ENCODE results near the gene ELOVL6. TPM values are rescaled to one million over a fixed set of nuclear protein-coding genes. Genes with fewer than 3 reads are reported as not detected.
A peak's percentile ranks its signal among the peaks of the same experiment; 100 is the strongest.
"Not testable (repeated sequence)": the region's sequence is repeated elsewhere in the genome, so short reads cannot be mapped to it uniquely, and the experiment has no call there.

ELOVL6 gene
- polyA plus RNA-seq, 1 donor: 14.1 TPM

- Histone ChIP-seq H3K4me1 (ENCODE audit: control insufficient read depth, insufficient read depth, low read length) (peaks cover 13% of the 10 kb centered on the region), H3K9me3 (ENCODE audit: control insufficient read depth, low read depth, low read length) (no peaks in the 10 kb centered on the region), H3K27ac (ENCODE audit: low read length) (peak overlapping the region; percentile 61), H3K4me3 (ENCODE audit: low read length) (no peak overlapping the region), H3K36me3 (ENCODE audit: control insufficient read depth, insufficient read depth, low read length) (no peaks in the 10 kb centered on the region), H3K27me3 (ENCODE audit: control insufficient read depth, insufficient read depth, low read length) (no peaks in the 10 kb centered on the region)
- peak; percentile 86 to 94 for DNase-seq
- WGBS (ENCODE audit: insufficient coverage, low lambda C conversion rate): no CpG with 5 or more reads among the region's 1 CpG
Observed at GRCh38 chr4:110085131-110085530, 113.3 kb downstream of the ELOVL6 start.

GRCh38 chr4:110084154-110084553, 114.3 kb downstream of the ELOVL6 start:
- Histone ChIP-seq H3K9me3 (ENCODE audit: control insufficient read depth, low read depth, low read length) (no peaks in the 10 kb centered on the region), H3K4me3 (ENCODE audit: low read length) (no peak overlapping the region), H3K27ac (ENCODE audit: low read length) (no peak overlapping the region), H3K27me3 (ENCODE audit: control insufficient read depth, insufficient read depth, low read length) (no peaks in the 10 kb centered on the region), H3K4me1 (ENCODE audit: control insufficient read depth, insufficient read depth, low read length) (peaks cover 13% of the 10 kb centered on the region), H3K36me3 (ENCODE audit: control insufficient read depth, insufficient read depth, low read length) (no peaks in the 10 kb centered on the region)
- DNase-seq: no peak
- WGBS (ENCODE audit: insufficient coverage, low lambda C conversion rate): 89% methylated on average over 2 of the region's 3 CpGs

- not testable (repeated sequence) for H3K27ac ChIP-seq (ENCODE audit: low read length); H3K27me3 ChIP-seq (ENCODE audit: control insufficient read depth, insufficient read depth, low read length); H3K4me3 ChIP-seq (ENCODE audit: low read length); DNase-seq; H3K36me3 ChIP-seq (ENCODE audit: control insufficient read depth, insufficient read depth, low read length); H3K9me3 ChIP-seq (ENCODE audit: control insufficient read depth, low read depth, low read length); H3K4me1 ChIP-seq (ENCODE audit: control insufficient read depth, insufficient read depth, low read length)
- no CpG with 5 or more reads among the region's 2 CpGs for WGBS (ENCODE audit: insufficient coverage, low lambda C conversion rate)
Observed at GRCh38 chr4:110078148-110078547, 120.3 kb downstream of the ELOVL6 start.

GRCh38 chr4:110076828-110077227, 121.6 kb downstream of the ELOVL6 start:
- DNase-seq; H3K27ac ChIP-seq (ENCODE audit: low read length); H3K27me3 ChIP-seq (ENCODE audit: control insufficient read depth, insufficient read depth, low read length); H3K9me3 ChIP-seq (ENCODE audit: control insufficient read depth, low read depth, low read length); H3K4me3 ChIP-seq (ENCODE audit: low read length); H3K36me3 ChIP-seq (ENCODE audit: control insufficient read depth, insufficient read depth, low read length); H3K4me1 ChIP-seq (ENCODE audit: control insufficient read depth, insufficient read depth, low read length): not testable (repeated sequence)
- WGBS (ENCODE audit: insufficient coverage, low lambda C conversion rate): no CpG with 5 or more reads among the region's 11 CpGs

GRCh38 chr4:110075891-110076290, 122.5 kb downstream of the ELOVL6 start:
- Histone ChIP-seq H3K36me3 (ENCODE audit: control insufficient read depth, insufficient read depth, low read length) (no peaks in the 10 kb centered on the region), H3K27ac (ENCODE audit: low read length) (no peak overlapping the region), H3K9me3 (ENCODE audit: control insufficient read depth, low read depth, low read length) (no peaks in the 10 kb centered on the region), H3K27me3 (ENCODE audit: control insufficient read depth, insufficient read depth, low read length) (no peaks in the 10 kb centered on the region), H3K4me1 (ENCODE audit: control insufficient read depth, insufficient read depth, low read length) (no peaks in the 10 kb centered on the region), H3K4me3 (ENCODE audit: low read length) (no peak overlapping the region)
- no peak for DNase-seq
- WGBS (ENCODE audit: insufficient coverage, low lambda C conversion rate): no CpG with 5 or more reads among the region's 1 CpG

- H3K27ac ChIP-seq (ENCODE audit: low read length): no peak overlapping the region
- no peaks in the 10 kb centered on the region for H3K36me3 ChIP-seq (ENCODE audit: control insufficient read depth, insufficient read depth, low read length)
- no peak overlapping the region for H3K4me3 ChIP-seq (ENCODE audit: low read length)
- H3K27me3 ChIP-seq (ENCODE audit: control insufficient read depth, insufficient read depth, low read length): no peaks in the 10 kb centered on the region
- no peaks in the 10 kb centered on the region for H3K4me1 ChIP-seq (ENCODE audit: control insufficient read depth, insufficient read depth, low read length)
- DNase-seq: no peak
- H3K9me3 ChIP-seq (ENCODE audit: control insufficient read depth, low read depth, low read length): no peaks in the 10 kb centered on the region
Observed at GRCh38 chr4:110075083-110075738, 123.2 kb downstream of the ELOVL6 start.

GRCh38 chr4:110074570-110074969, 123.8 kb downstream of the ELOVL6 start:
- Histone ChIP-seq H3K4me3 (ENCODE audit: low read length) (no peak overlapping the region), H3K4me1 (ENCODE audit: control insufficient read depth, insufficient read depth, low read length) (no peaks in the 10 kb centered on the region), H3K36me3 (ENCODE audit: control insufficient read depth, insufficient read depth, low read length) (no peaks in the 10 kb centered on the region), H3K9me3 (ENCODE audit: control insufficient read depth, low read depth, low read length) (no peaks in the 10 kb centered on the region), H3K27ac (ENCODE audit: low read length) (no peak overlapping the region), H3K27me3 (ENCODE audit: control insufficient read depth, insufficient read depth, low read length) (no peaks in the 10 kb centered on the region)
- no CpG with 5 or more reads among the region's 4 CpGs for WGBS (ENCODE audit: insufficient coverage, low lambda C conversion rate)
- no peak for DNase-seq

- Histone ChIP-seq H3K27ac (ENCODE audit: low read length) (no peak overlapping the region), H3K27me3 (ENCODE audit: control insufficient read depth, insufficient read depth, low read length) (no peaks in the 10 kb centered on the region), H3K4me1 (ENCODE audit: control insufficient read depth, insufficient read depth, low read length) (no peaks in the 10 kb centered on the region), H3K9me3 (ENCODE audit: control insufficient read depth, low read depth, low read length) (no peaks in the 10 kb centered on the region), H3K36me3 (ENCODE audit: control insufficient read depth, insufficient read depth, low read length) (no peaks in the 10 kb centered on the region), H3K4me3 (ENCODE audit: low read length) (no peak overlapping the region)
- WGBS (ENCODE audit: insufficient coverage, low lambda C conversion rate): 75% methylated on average over 4 of the region's 10 CpGs
- no peak for DNase-seq
Observed at GRCh38 chr4:110073053-110073845, 125.2 kb downstream of the ELOVL6 start.

- no peaks in the 10 kb centered on the region for H3K36me3 ChIP-seq (ENCODE audit: control insufficient read depth, insufficient read depth, low read length)
- no peaks in the 10 kb centered on the region for H3K27me3 ChIP-seq (ENCODE audit: control insufficient read depth, insufficient read depth, low read length)
- no peak overlapping the region for H3K27ac ChIP-seq (ENCODE audit: low read length)
- H3K9me3 ChIP-seq (ENCODE audit: control insufficient read depth, low read depth, low read length): no peaks in the 10 kb centered on the region
- H3K4me1 ChIP-seq (ENCODE audit: control insufficient read depth, insufficient read depth, low read length): no peaks in the 10 kb centered on the region
- no peak for DNase-seq
- WGBS (ENCODE audit: insufficient coverage, low lambda C conversion rate): no CpG with 5 or more reads among the region's 6 CpGs
- H3K4me3 ChIP-seq (ENCODE audit: low read length): no peak overlapping the region
Observed at GRCh38 chr4:110071466-110071865, 126.9 kb downstream of the ELOVL6 start.

- no peak overlapping the region for H3K4me3 ChIP-seq (ENCODE audit: low read length)
- peaks cover 8% of the 10 kb centered on the region for H3K4me1 ChIP-seq (ENCODE audit: control insufficient read depth, insufficient read depth, low read length)
- DNase-seq: no peak
- 100% methylated on average over 1 of the region's 8 CpGs for WGBS (ENCODE audit: insufficient coverage, low lambda C conversion rate)
- H3K27me3 ChIP-seq (ENCODE audit: control insufficient read depth, insufficient read depth, low read length): no peaks in the 10 kb centered on the region
- H3K36me3 ChIP-seq (ENCODE audit: control insufficient read depth, insufficient read depth, low read length): no peaks in the 10 kb centered on the region
- no peaks in the 10 kb centered on the region for H3K9me3 ChIP-seq (ENCODE audit: control insufficient read depth, low read depth, low read length)
- no peak overlapping the region for H3K27ac ChIP-seq (ENCODE audit: low read length)
Observed at GRCh38 chr4:110068248-110068647, 130.2 kb downstream of the ELOVL6 start.

- Histone ChIP-seq H3K9me3 (ENCODE audit: control insufficient read depth, low read depth, low read length) (no peaks in the 10 kb centered on the region), H3K4me3 (ENCODE audit: low read length) (no peak overlapping the region), H3K27ac (ENCODE audit: low read length) (no peak overlapping the region), H3K36me3 (ENCODE audit: control insufficient read depth, insufficient read depth, low read length) (no peaks in the 10 kb centered on the region), H3K4me1 (ENCODE audit: control insufficient read depth, insufficient read depth, low read length) (peaks cover 10% of the 10 kb centered on the region), H3K27me3 (ENCODE audit: control insufficient read depth, insufficient read depth, low read length) (no peaks in the 10 kb centered on the region)
- DNase-seq: no peak
- WGBS (ENCODE audit: insufficient coverage, low lambda C conversion rate): no CpG with 5 or more reads among the region's 2 CpGs
Observed at GRCh38 chr4:110064934-110065333, 133.5 kb downstream of the ELOVL6 start.

All from large intestine (tissue), 3 donors.